Panc1 (cell line): Measurements from ENCODE around the gene FBXW11.

Experiments used
- CTCF ChIP-seq: fragments of 450-650 bp; IDR thresholded peaks from 2 replicates; pipeline ENCODE4 v1.5.1; 2017; ENCODE audit warnings: mild to moderate bottlenecking
- POLR2AphosphoS5 ChIP-seq: IDR thresholded peaks from 2 replicates; pipeline ENCODE4 v1.6.1; 2012; ENCODE audit warnings: mild to moderate bottlenecking, low read depth, low read length, moderate library complexity
- REST ChIP-seq, 2 experiments: IDR thresholded peaks; 2 replicates each; pipeline ENCODE4 v1.6.1; 2011 to 2012; ENCODE audit warnings: low read depth in 2 of 2, control low read depth in 1 of 2, low read length in 1 of 2, mild to moderate bottlenecking in 1 of 2, moderate library complexity in 1 of 2; ENCODE audit not compliant: insufficient read depth in 1 of 2
- SIN3A ChIP-seq: IDR thresholded peaks from 2 replicates; pipeline ENCODE4 v1.6.1; 2012; ENCODE audit warnings: low read depth, mild to moderate bottlenecking, low read length, moderate library complexity, borderline replicate concordance; ENCODE audit not compliant: insufficient read depth
- TCF7L2 ChIP-seq: IDR thresholded peaks from 2 replicates; pipeline ENCODE4 v1.6.1; 2011; ENCODE audit warnings: mild to moderate bottlenecking, low read depth, low read length, inconsistent platforms

GRCh38 chr5:171927345-171927941, 79.0 kb downstream of the FBXW11 start:
- peak; percentile 61; the same call in 1 of the 2 replicates for TF ChIP-seq CTCF
- no peak for TF ChIP-seq SIN3A
- TF ChIP-seq POLR2AphosphoS5: no peak
- no peak for TF ChIP-seq REST (IDR thresholded peaks at IDR 0.05; ENCODE audit: insufficient read depth in 1 of 2, low read depth in 2 of 2, low read length in 1 of 2)
- TF ChIP-seq TCF7L2: no peak
